Heart right ventricle (tissue), 12 donors: ENCODE data around the gene KCNJ14. TPM values are rescaled to one million over a fixed set of nuclear protein-coding genes. Genes with fewer than 3 reads are reported as not detected.

Experiments used
- polyA plus RNA-seq, 2 donors: library from polyadenylated mRNA; stranded (reverse); fragments of 200-250 nt; gene quantifications; one replicate each; pipeline ENCODE4 v1.2.3, GENCODE V29; 2013
- total RNA-seq, 10 donors: library from RNA; stranded (reverse); fragmentation: NEBNext Ultra II Directional in 3 of 10; extraction: Animal tissue kit (Norgen Biotek cat#: 25700) in 3 of 10; gene quantifications; one replicate each; pipeline versions ENCODE4 v1.2.1 to v1.2.4, GENCODE V29; 2021 to 2023
- donor health status: ischemic (EF 13 %, LVEDD 7.1; RV severe dilation, severe dysfunction).
- donor health status: healthy with polysubstance abuse.
- donor health status: DM: no; HTN: yes; CAD: no.
- donor health status: DM: no; HTN: no; CAD: no.
- donor health status: ischemic (EF 25% LVEDD 6.9; RV normal size, moderate dysfunction).
- donor health status: ischemic (EF 25% LVEDD 5.7; RV mildly dilated, moderate dysfunction).
- donor health status: healthy.
- donor health status: nonischemic (EF 11% LVEDD 7.7; RV severe dilation, severe dysfunction).
- donor health status: DM: yes; HTN: yes; CAD: no.
- donor health status: PGD.
- donor health status: ischemic (EF 29% LVEDD 5.4; RV normal size, mild dysfunction).
- donor health status: nonischemic (EF 23%, LVEDD 6.1; RV moderate dilation, normal function).

Gene KCNJ14
- total and polyA plus RNA-seq, 12 donors: 0.13 to 0.52 (median 0.30) TPM

Other genes with a start within 250 kb of the KCNJ14 start
- 10 to 100 TPM; 19.5 to 49.5 (median 29.4) TPM for gene CARD8, start 199.7 kb upstream of the KCNJ14 start, total RNA-seq
- gene CARD8, start 199.7 kb upstream of the KCNJ14 start, polyA plus RNA-seq: 10 to 100 TPM; 18.9 to 44.2 TPM
- gene ZNF114, start 185.5 kb upstream of the KCNJ14 start, total RNA-seq: under 1 TPM; 0.18 to 0.64 (median 0.33) TPM
- under 1 TPM; 0.29 to 0.66 TPM for gene ZNF114, start 185.5 kb upstream of the KCNJ14 start, polyA plus RNA-seq
- gene EMP3, start 130.0 kb upstream of the KCNJ14 start, total RNA-seq: 100 to 1,000 TPM in 1 of 10 donors, 10 to 100 TPM in 9; 18.8 to 119 (median 32.8) TPM
- gene EMP3, start 130.0 kb upstream of the KCNJ14 start, polyA plus RNA-seq: 100 to 1,000 TPM; 116 to 124 TPM
- 100 to 1,000 TPM in 1 of 10 donors, 10 to 100 TPM in 9; 51.8 to 110 (median 89.5) TPM for gene TMEM143, start 91.6 kb upstream of the KCNJ14 start, total RNA-seq
- gene TMEM143, start 91.6 kb upstream of the KCNJ14 start, polyA plus RNA-seq: 10 to 100 TPM in 1 of 2 donors, 1 to 10 TPM in 1; 9.7 to 48.1 TPM
- gene SYNGR4, start 91.2 kb upstream of the KCNJ14 start, total RNA-seq: not detected
- gene SYNGR4, start 91.2 kb upstream of the KCNJ14 start, polyA plus RNA-seq: not detected
- 10 to 100 TPM; 63.2 to 95.2 (median 73.2) TPM for gene KDELR1, start 64.0 kb upstream of the KCNJ14 start, total RNA-seq
- gene KDELR1, start 64.0 kb upstream of the KCNJ14 start, polyA plus RNA-seq: 10 to 100 TPM; 55.1 to 96.0 TPM
- 1 to 10 TPM in 1 of 10 donors, under 1 TPM in 9; 0.04 to 1.0 (median 0.19) TPM for gene GRIN2D, start 61.9 kb upstream of the KCNJ14 start, total RNA-seq
- under 1 TPM; 0.22 to 0.23 TPM for gene GRIN2D, start 61.9 kb upstream of the KCNJ14 start, polyA plus RNA-seq
- gene GRWD1, start 9.6 kb upstream of the KCNJ14 start, total RNA-seq: 10 to 100 TPM; 13.2 to 26.2 (median 17.0) TPM
- gene GRWD1, start 9.6 kb upstream of the KCNJ14 start, polyA plus RNA-seq: 10 to 100 TPM in 1 of 2 donors, 1 to 10 TPM in 1; 5.6 to 22.8 TPM
- 10 to 100 TPM; 25.8 to 40.4 (median 32.2) TPM for gene CYTH2, start 13.8 kb downstream of the KCNJ14 start, total RNA-seq
- gene CYTH2, start 13.8 kb downstream of the KCNJ14 start, polyA plus RNA-seq: 10 to 100 TPM; 28.2 to 41.9 TPM
- gene LMTK3, start 56.3 kb downstream of the KCNJ14 start, total RNA-seq: 1 to 10 TPM in 4 of 10 donors, under 1 TPM in 6; 0.40 to 1.3 (median 0.88) TPM
- gene LMTK3, start 56.3 kb downstream of the KCNJ14 start, polyA plus RNA-seq: 1 to 10 TPM in 1 of 2 donors, under 1 TPM in 1; 0.12 to 1.5 TPM
- gene SULT2B1, start 96.6 kb downstream of the KCNJ14 start, total RNA-seq: under 1 TPM in 3 of 10 donors, not detected in 7; 0.42 to 0.70 (median 0.42) TPM
- gene SULT2B1, start 96.6 kb downstream of the KCNJ14 start, polyA plus RNA-seq: under 1 TPM; 0.13 to 0.44 TPM
- gene SPACA4, start 151.2 kb downstream of the KCNJ14 start, total RNA-seq: not detected
- not detected for gene SPACA4, start 151.2 kb downstream of the KCNJ14 start, polyA plus RNA-seq
- not detected for gene FAM83E, start 159.5 kb downstream of the KCNJ14 start, total RNA-seq
- gene FAM83E, start 159.5 kb downstream of the KCNJ14 start, polyA plus RNA-seq: under 1 TPM in 1 of 2 donors, not detected in 1; 0.01 TPM
- gene RPL18, start 163.6 kb downstream of the KCNJ14 start, total RNA-seq: 100 to 1,000 TPM; 493 to 753 (median 543) TPM
- gene RPL18, start 163.6 kb downstream of the KCNJ14 start, polyA plus RNA-seq: 1,000 to 10,000 TPM; 1,418 to 2,257 TPM
- gene SPHK2, start 163.9 kb downstream of the KCNJ14 start, total RNA-seq: 10 to 100 TPM in 2 of 10 donors, 1 to 10 TPM in 8; 5.7 to 13.0 (median 7.7) TPM
- gene SPHK2, start 163.9 kb downstream of the KCNJ14 start, polyA plus RNA-seq: 10 to 100 TPM in 1 of 2 donors, 1 to 10 TPM in 1; 8.7 to 15.9 TPM
- 10 to 100 TPM in 8 of 10 donors, 1 to 10 TPM in 2; 2.4 to 30.0 (median 12.8) TPM for gene DBP, start 181.8 kb downstream of the KCNJ14 start, total RNA-seq
- 10 to 100 TPM in 1 of 2 donors, 1 to 10 TPM in 1; 5.8 to 11.6 TPM for gene DBP, start 181.8 kb downstream of the KCNJ14 start, polyA plus RNA-seq
- gene CA11, start 190.6 kb downstream of the KCNJ14 start, total RNA-seq: 1 to 10 TPM; 1.8 to 9.6 (median 3.8) TPM
- gene CA11, start 190.6 kb downstream of the KCNJ14 start, polyA plus RNA-seq: 10 to 100 TPM in 1 of 2 donors, 1 to 10 TPM in 1; 3.2 to 24.5 TPM
- under 1 TPM in 6 of 10 donors, not detected in 4; 0.17 to 0.68 (median 0.28) TPM for gene NTN5, start 217.4 kb downstream of the KCNJ14 start, total RNA-seq
- under 1 TPM; 0.17 to 0.37 TPM for gene NTN5, start 217.4 kb downstream of the KCNJ14 start, polyA plus RNA-seq
- not detected for gene FUT2, start 240.4 kb downstream of the KCNJ14 start, total RNA-seq
- under 1 TPM in 1 of 2 donors, not detected in 1; 0.07 TPM for gene FUT2, start 240.4 kb downstream of the KCNJ14 start, polyA plus RNA-seq